H9 (cell line): ENCODE data around the gene METAP2. TPM values are rescaled to one million over a fixed set of nuclear protein-coding genes. Genes with fewer than 3 reads are reported as not detected.

ENCODE experiments used
- DNase-seq: peaks from one replicate; pipeline ENCODE4 v3.0.0-alpha.2; 2017
- H2AFZ ChIP-seq: one replicate; pipeline ENCODE4 v1.6.1; 2013; ENCODE audit warnings: mild to moderate bottlenecking, low read length, control low read depth, moderate library complexity
- H2AK5ac ChIP-seq: 2 replicates; pipeline ENCODE4 v1.6.1; 2013; ENCODE audit warnings: low read length, control low read depth, mixed read lengths; ENCODE audit not compliant: insufficient read length
- H2BK120ac ChIP-seq: one replicate; pipeline ENCODE4 v1.6.1; 2013; ENCODE audit warnings: low read depth, mild to moderate bottlenecking, low read length, control low read depth, inconsistent platforms; ENCODE audit not compliant: poor library complexity, severe bottlenecking
- H2BK12ac ChIP-seq: 2 replicates; pipeline ENCODE4 v1.6.1; 2013; ENCODE audit warnings: low read length, control low read depth, mixed read lengths, low read depth; ENCODE audit not compliant: insufficient read length
- H2BK15ac ChIP-seq: 2 replicates; pipeline ENCODE4 v1.6.1; 2013; ENCODE audit warnings: low read depth, low read length, control low read depth
- H2BK20ac ChIP-seq: one replicate; pipeline ENCODE4 v1.6.1; 2013; ENCODE audit warnings: low read depth, mild to moderate bottlenecking, low read length, control low read depth, inconsistent platforms; ENCODE audit not compliant: poor library complexity, severe bottlenecking
- H2BK5ac ChIP-seq: 2 replicates; pipeline ENCODE4 v1.6.1; 2013; ENCODE audit warnings: low read length, control low read depth, mixed read lengths; ENCODE audit not compliant: insufficient read length
- H3K14ac ChIP-seq: 2 replicates; pipeline ENCODE4 v1.6.1; 2013; ENCODE audit warnings: low read length, control low read depth; ENCODE audit not compliant: insufficient read depth
- H3K18ac ChIP-seq: 2 replicates; pipeline ENCODE4 v1.6.1; 2013; ENCODE audit warnings: low read depth, mild to moderate bottlenecking, mixed read lengths, low read length, control low read depth; ENCODE audit not compliant: insufficient read length
- H3K23ac ChIP-seq: 2 replicates; pipeline ENCODE4 v1.6.1; 2013; ENCODE audit warnings: low read length, control low read depth, mixed read lengths, low read depth; ENCODE audit not compliant: insufficient read length
- H3K23me2 ChIP-seq: 2 replicates; pipeline ENCODE4 v1.6.1; 2013; ENCODE audit warnings: low read depth, mild to moderate bottlenecking, mixed read lengths, low read length, control low read depth; ENCODE audit not compliant: insufficient read length, poor library complexity, severe bottlenecking
- H3K27ac ChIP-seq: 2 replicates; pipeline ENCODE4 v1.5.1; 2013; ENCODE audit warnings: low read length, control low read depth, mixed read lengths, low read depth; ENCODE audit not compliant: insufficient read length
- H3K27me3 ChIP-seq: 2 replicates; pipeline ENCODE4 v1.6.1; 2013; ENCODE audit warnings: low read length, control low read depth, inconsistent platforms; ENCODE audit not compliant: insufficient read depth
- H3K4ac ChIP-seq: 2 replicates; pipeline ENCODE4 v1.6.1; 2013; ENCODE audit warnings: low read depth, mild to moderate bottlenecking, control low read depth, inconsistent platforms, low read length, moderate library complexity
- H3K4me1 ChIP-seq: 2 replicates; pipeline ENCODE4 v1.6.1; 2013; ENCODE audit warnings: low read length, control low read depth, inconsistent platforms; ENCODE audit not compliant: insufficient read depth
- H3K4me2 ChIP-seq: 2 replicates; pipeline ENCODE4 v1.6.1; 2013; ENCODE audit warnings: low read length, control low read depth, mixed read lengths; ENCODE audit not compliant: insufficient read length, insufficient read depth
- H3K56ac ChIP-seq: 2 replicates; pipeline ENCODE4 v1.6.1; 2013; ENCODE audit warnings: low read depth, mild to moderate bottlenecking, mixed read lengths, low read length, control low read depth; ENCODE audit not compliant: insufficient read length
- H3K79me1 ChIP-seq: 2 replicates; pipeline ENCODE4 v1.6.1; 2013; ENCODE audit warnings: low read depth, mild to moderate bottlenecking, moderate library complexity, low read length, control low read depth, inconsistent platforms; ENCODE audit not compliant: insufficient read depth, poor library complexity, severe bottlenecking
- H3K79me2 ChIP-seq: 2 replicates; pipeline ENCODE4 v1.6.1; 2013; ENCODE audit warnings: low read length, control low read depth, inconsistent platforms; ENCODE audit not compliant: insufficient read depth
- H3K9ac ChIP-seq: 2 replicates; pipeline ENCODE4 v1.6.1; 2013; ENCODE audit warnings: low read length, control low read depth, mixed read lengths; ENCODE audit not compliant: insufficient read length; ENCODE audit errors: extremely low read depth
- H3K9me3 ChIP-seq: one replicate; pipeline ENCODE4 v1.6.1; 2013; ENCODE audit warnings: low read depth, low read length, inconsistent platforms; ENCODE audit not compliant: control insufficient read depth
- H3T11ph ChIP-seq: one replicate; pipeline ENCODE4 v1.6.1; 2013; ENCODE audit warnings: mild to moderate bottlenecking, low read length, control low read depth, inconsistent platforms
- H4K20me1 ChIP-seq: one replicate; pipeline ENCODE4 v1.6.1; 2013; ENCODE audit not compliant: control insufficient read depth, insufficient read length, insufficient read depth
- H4K5ac ChIP-seq: 2 replicates; pipeline ENCODE4 v1.6.1; 2013; ENCODE audit warnings: low read depth, mild to moderate bottlenecking, mixed read lengths, low read length, control low read depth; ENCODE audit not compliant: insufficient read length
- H4K8ac ChIP-seq: replicated peaks from 2 replicates; pipeline ENCODE4 v1.6.1; 2013; ENCODE audit warnings: low read length, control low read depth, mixed read lengths, low read depth; ENCODE audit not compliant: insufficient read length
- H4K91ac ChIP-seq: 2 replicates; pipeline ENCODE4 v1.6.1; 2013; ENCODE audit warnings: low read depth, mild to moderate bottlenecking, moderate library complexity, mixed read lengths, low read length, control low read depth; ENCODE audit not compliant: insufficient read length
- H3K27ac Mint-ChIP-seq, 3 experiments: 2 replicates in 2 of 3; 3 replicates in 1 of 3; pipeline ENCODE4 v1.8.0; 2020 to 2021; ENCODE audit warnings: mixed read lengths in 3 of 3, mild to moderate bottlenecking in 1 of 3, moderate library complexity in 1 of 3
- H3K27me3 Mint-ChIP-seq: 2 replicates; pipeline ENCODE4 v1.8.0; 2021; ENCODE audit warnings: low read depth, mild to moderate bottlenecking, moderate library complexity, mixed read lengths
- H3K36me3 Mint-ChIP-seq, 3 experiments: 2 replicates in 2 of 3; 3 replicates in 1 of 3; pipeline ENCODE4 v1.8.0; 2020 to 2021; ENCODE audit warnings: low read depth in 3 of 3, mixed read lengths in 3 of 3; ENCODE audit not compliant: insufficient read depth in 1 of 3
- H3K4me1 Mint-ChIP-seq, 2 experiments: 2 replicates each; pipeline ENCODE4 v1.8.0; 2020; ENCODE audit warnings: mixed read lengths in 2 of 2
- H3K4me3 Mint-ChIP-seq, 2 experiments: 2 replicates in 1 of 2; 3 replicates in 1 of 2; pipeline ENCODE4 v1.8.0; 2020 to 2021; ENCODE audit warnings: mild to moderate bottlenecking in 2 of 2, mixed read lengths in 2 of 2, moderate library complexity in 1 of 2
- H3K9me3 Mint-ChIP-seq, 2 experiments: 2 replicates in 1 of 2; 3 replicates in 1 of 2; pipeline ENCODE4 v1.8.0; 2020; ENCODE audit warnings: mild to moderate bottlenecking in 2 of 2, mixed read lengths in 2 of 2, moderate library complexity in 1 of 2
- CTCF ChIP-seq: fragments of 200-600 bp; sonication (generic); conservative IDR thresholded peaks from 3 replicates; pipeline ENCODE4 v1.8.0; 2021; ENCODE audit warnings: antibody characterized with exemption, mild to moderate bottlenecking
- WGBS: extraction: QIAGEN DNeasy Blood & Tissue Kit; methylation state at CpG from one replicate; pipeline ENCODE4 v1.1.7; 2013; ENCODE audit warnings: missing lambda C conversion rate, low lambda C conversion rate, mixed read lengths; ENCODE audit not compliant: insufficient read length; ENCODE audit errors: extremely low coverage; 5-methylcytosine and 5-hydroxymethylcytosine counted together
- total RNA-seq: library from RNA; stranded (reverse); gene quantifications from 2 replicates; pipeline ENCODE4 v1.2.1, GENCODE V29; 2021

METAP2 gene
- total RNA-seq, 1 experiment from 2014 or later, result 140 TPM

GRCh38 chr12:95445884-95446505, 28.0 kb upstream of the METAP2 start:
- no peak overlapping the region for H2BK15ac ChIP-seq
- no peak for TF ChIP-seq CTCF
- no peak overlapping the region for H3K14ac ChIP-seq
- no peaks in the 10 kb centered on the region; the same call in 1 of the 2 replicates for H3K27me3 ChIP-seq
- H2BK5ac ChIP-seq, result no peak overlapping the region
- no peak overlapping the region for H3K4ac ChIP-seq
- no peak overlapping the region for H3K18ac ChIP-seq
- no peak overlapping the region for H2BK120ac ChIP-seq
- H3K36me3 Mint-ChIP-seq, result no peaks in the 10 kb centered on the region
- no peaks in the 10 kb centered on the region for H3K9me3 ChIP-seq
- no peaks in the 10 kb centered on the region for H3K79me1 ChIP-seq
- peak overlapping the region; percentile 82 for H3K4me2 ChIP-seq
- H4K91ac ChIP-seq, result no peak overlapping the region
- H2AFZ ChIP-seq, result no peak overlapping the region
- no peak overlapping the region for H2BK20ac ChIP-seq
- no peak overlapping the region for H3K56ac ChIP-seq
- no peaks in the 10 kb centered on the region for H4K20me1 ChIP-seq
- H3K23me2 ChIP-seq, result peaks cover 7% of the 10 kb centered on the region
- H3K4me1 Mint-ChIP-seq, result peaks cover 24 to 25% of the 10 kb centered on the region in 2 experiments
- H3K27me3 Mint-ChIP-seq, result peaks cover 10% of the 10 kb centered on the region
- no peak overlapping the region for H3T11ph ChIP-seq
- no peaks in the 10 kb centered on the region; the same call in 1 of the 2 replicates for H3K4me1 ChIP-seq
- no peak overlapping the region for H3K27ac ChIP-seq
- H3K79me2 ChIP-seq, result no peaks in the 10 kb centered on the region
- H2BK12ac ChIP-seq, result no peak overlapping the region
- no peak overlapping the region for H2AK5ac ChIP-seq
- H3K9ac ChIP-seq, result no peak overlapping the region
- no peak overlapping the region for H4K5ac ChIP-seq
- DNase-seq, result no peak
- no peaks in the 10 kb centered on the region; a peak in 1 of 5 replicates for H3K9me3 Mint-ChIP-seq
- no CpG with 5 or more reads among the region's 8 CpGs for WGBS
- no peak overlapping the region for H3K27ac Mint-ChIP-seq
- no peak overlapping the region for H3K23ac ChIP-seq
- H3K4me3 Mint-ChIP-seq, result peak overlapping the region in 1 of 2 experiments; percentile 50; a peak in 2 of 5 replicates
- no peak overlapping the region for H4K8ac ChIP-seq
